CD4-positive, alpha-beta T cell treated with Interferon gamma for 1 hour (primary cell): ENCODE results near the gene CALHM3.

Experiments used
- DNase-seq: peaks from one replicate; pipeline ENCODE4 v3.0.0-alpha.2; 2020

Gene CALHM3

DNA sequence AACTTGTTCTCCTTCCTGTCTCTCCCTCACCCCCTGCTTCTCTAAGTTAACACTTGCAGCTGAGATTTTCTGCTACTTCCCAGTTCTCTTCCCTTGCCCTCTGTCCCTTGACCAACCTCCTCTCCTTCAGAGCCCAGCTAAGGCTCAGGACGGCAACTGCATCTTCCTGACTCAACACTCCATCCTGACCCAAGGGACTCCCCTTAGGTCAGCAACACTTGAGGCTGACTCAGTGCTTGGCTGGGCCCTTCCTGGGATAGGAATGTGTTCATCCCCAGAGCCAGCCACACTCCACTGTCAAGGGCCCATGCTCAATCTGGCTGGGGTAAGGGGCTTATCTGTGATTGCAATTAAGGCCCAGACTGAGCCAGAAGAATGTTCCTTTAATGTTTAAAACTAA is 30.3 kb downstream of the CALHM3 start:
- no peak for DNase-seq

DNA sequence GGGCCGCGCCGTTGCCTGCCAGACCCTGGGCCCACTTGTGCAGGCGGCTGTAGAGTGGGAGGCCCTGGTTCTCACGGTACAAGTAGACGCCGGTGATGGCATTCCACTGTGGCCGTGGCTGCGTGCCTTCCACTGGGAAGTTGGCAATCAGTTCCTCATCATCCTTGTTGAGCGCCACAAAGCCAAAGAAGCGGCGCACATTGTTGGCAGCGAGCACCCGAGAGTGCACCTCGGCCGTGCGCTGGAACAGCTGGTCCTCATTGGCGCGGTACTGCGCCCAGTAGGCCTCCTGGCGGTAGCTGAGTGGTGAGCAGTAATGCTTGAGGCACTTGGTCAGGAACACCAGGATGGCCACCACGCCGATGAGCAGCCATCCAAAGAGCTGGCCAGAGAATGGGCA is 31.9 kb downstream of the CALHM3 start:
- DNase-seq = no peak

DNA sequence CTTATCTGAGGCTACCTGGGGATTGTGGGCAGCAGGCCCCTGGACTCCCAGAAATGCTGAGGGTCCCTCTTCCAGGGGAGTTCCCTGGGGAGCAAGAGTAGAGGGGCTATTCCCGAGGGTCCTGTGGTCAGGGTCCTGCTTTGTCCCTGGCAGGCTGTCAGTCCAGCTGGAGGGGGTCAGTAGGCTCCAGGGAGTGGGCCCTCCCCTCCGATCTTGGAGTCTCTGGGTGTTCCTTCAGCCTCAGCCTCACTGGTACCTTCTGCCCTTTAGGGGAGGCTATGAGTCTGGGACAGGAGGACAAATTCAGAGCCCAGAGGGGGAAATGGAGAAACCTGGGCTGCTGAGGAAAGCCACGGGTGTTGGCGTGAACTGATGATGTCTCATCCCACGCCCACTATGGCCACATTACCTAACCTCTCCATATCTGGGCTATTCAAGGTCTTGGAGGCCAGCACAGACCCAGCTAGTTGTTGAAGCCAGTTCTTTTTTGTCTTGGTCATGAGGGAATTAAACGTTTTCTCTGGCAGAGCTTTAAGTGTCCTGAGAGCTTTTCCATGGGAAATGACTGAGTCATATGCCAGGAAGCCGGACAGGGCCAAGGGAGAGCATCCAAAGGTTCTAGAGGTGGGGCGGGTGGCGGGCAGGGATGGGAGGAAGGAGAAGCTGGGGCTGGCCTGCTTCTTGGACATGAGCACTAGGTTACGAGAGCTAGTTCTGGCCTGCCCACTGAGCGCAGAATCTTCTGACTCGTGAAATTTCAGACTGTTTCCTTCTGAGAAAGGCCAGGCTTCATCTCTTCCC is 33.1 kb downstream of the CALHM3 start:
- no peak for DNase-seq

DNA sequence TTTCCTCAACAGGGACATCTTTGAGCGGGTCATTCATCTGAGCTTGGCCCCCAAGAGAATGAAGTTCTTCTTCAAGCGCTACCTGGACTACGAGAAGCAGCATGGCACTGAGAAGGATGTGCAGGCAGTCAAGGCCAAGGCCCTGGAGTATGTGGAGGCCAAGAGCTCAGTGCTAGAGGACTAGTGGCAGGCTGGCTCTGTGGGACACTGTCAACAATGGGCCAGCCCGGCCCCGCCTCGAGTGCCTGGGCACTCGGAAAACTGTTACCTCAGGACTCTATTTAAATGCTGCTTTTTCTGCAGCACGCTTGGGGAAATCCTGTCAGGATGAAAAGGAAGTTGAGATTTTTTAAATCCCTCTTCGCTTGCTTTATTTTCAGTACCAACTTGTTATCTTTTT is 33.7 kb downstream of the CALHM3 start:
- no peak for DNase-seq

DNA sequence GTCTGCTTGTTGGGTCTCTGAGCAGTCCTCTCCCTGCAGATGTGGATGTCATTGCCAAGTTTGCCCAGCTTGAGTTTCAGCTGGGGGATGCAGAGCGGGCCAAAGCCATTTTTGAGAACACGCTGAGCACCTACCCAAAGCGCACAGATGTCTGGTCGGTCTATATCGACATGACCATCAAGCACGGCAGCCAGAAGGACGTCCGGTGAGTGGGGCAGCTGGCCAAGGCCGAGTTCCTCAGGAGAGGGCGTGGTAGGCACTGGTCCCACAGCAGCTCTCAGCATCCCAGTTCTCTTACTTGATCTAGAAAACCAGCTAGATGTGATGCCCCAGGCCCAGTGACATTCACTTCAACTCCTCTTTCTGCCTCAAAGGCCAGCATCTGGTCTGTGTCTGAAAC is 34.6 kb downstream of the CALHM3 start:
- no peak for DNase-seq

DNA sequence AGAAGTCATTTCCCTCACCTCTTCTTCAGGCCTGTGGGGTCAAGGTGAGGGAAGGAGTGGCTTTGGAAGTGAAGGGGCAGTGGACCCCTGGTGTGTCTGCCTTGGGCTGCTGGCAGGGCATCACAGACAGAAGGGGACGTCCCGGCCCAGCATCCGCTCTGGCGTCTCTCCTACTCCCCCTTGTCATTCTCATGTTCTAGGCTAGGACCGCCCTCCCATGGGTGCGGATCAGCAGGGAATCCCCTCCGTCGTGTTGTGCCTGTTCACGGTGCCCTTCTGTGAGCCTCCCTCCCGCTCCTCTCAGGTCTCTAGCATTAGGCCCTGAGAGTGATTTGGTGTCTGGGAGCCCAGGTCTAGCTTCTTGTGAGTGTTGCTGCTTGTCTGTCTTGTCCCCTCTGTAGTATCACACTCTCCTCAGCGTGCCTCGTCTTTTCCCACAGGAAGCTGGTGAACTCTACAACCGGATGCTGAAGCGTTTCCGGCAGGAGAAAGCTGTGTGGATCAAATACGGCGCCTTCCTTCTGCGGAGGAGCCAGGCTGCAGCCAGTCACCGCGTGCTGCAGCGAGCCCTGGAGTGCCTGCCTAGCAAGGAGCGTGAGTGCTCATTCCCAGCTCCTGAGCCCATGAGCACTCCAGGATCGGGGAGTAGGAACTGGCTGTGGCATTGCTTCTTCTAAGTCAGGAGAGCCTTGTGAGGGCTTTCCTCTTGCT is 35.4 kb downstream of the CALHM3 start:
- no peak for DNase-seq

DNA sequence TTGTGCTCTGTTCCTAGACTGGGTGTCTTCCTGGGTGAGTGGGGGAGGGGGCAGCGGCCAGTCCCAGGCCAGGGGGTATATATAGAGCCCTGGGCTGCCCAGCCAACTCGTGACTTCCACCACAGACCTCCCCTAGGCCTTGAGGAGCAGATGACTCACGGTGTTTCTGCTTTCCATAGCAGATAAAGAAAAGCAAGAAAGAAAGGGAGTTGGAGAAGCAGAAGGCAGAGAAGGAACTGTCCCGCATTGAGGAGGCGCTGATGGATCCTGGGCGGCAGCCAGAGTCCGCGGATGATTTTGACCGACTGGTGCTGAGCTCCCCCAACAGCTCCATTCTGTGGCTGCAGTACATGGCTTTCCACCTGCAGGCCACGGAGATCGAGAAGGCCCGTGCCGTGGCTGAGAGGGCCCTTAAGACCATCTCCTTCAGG is 37.0 kb downstream of the CALHM3 start:
- no peak for DNase-seq

DNA sequence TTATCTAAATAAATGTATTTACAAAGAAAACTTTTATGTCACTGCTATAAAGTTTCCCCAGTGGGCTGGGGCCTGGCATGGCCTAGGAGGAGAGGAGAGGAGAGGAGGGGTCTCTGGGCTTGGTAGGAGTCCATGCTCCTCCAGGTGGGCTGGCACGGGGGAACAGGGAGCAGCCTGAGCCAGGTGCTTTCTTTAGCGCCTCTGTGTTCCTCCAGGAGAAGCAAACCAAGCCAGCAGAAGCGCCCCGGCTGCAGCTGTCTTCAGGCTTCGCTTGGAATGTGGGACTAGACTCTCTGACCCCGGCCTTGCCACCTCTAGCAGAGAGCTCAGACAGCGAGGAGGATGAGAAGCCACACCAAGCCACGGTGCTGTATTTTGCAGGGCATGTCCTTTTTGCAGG is 37.4 kb downstream of the CALHM3 start:
- no peak for DNase-seq

DNA sequence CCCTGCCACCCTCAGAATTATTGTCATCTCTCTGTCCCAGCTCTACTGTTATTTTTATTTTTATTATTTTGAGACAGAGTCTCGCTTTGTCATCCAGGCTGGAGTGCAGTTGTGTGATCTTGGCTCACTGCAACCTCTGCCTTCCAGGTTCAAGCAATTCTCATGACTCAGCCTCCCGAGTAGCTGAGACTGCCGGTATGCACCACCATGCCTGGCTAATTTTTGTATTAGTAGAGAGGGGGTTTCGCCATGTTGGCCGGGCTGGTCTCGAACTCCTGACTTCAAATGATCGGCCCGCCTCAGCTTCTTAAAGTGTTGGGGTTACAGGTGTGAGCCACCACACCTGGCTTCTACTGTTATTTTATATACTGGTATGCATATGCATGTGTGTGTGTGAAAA is 37.8 kb downstream of the CALHM3 start:
- DNase-seq = no peak

DNA sequence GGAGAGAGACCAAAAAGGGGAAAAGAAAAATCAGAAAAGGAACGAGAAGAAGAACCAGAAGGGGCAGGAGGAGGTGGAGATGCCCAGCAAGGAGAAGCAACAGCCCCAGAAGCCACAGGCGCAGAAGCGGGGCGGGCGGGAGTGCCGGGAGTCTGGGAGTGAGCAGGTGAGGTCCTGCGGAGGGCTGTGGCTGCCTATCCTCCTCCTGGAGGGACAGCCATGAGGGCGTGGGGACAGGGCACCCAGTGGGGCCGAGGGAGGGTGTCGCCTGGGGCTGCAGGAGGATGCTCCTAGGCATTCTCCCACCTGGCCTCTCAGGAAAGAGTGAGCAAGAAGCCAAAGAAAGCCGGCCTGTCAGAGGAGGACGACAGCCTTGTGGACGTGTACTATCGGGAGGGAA is 38.6 kb downstream of the CALHM3 start:
- no peak for DNase-seq

DNA sequence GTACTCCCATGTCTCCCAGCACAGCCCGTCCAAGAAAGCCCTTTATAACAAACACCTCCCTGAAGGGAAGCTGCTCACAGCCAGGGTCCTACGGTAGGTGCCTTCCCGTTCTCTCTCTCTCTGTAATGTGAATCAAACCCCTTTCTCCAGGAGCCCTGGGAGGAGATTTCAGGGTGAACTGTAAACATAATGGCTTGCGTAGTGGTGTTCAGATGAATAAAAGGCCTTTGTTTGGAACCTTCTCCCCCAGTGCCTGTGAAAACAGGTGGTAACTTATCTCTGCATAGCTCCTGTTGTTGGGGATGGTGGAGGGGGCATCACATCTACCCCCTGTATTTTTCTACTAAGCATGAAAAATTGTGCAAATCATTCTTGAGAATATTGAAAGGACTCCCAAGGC is 39.3 kb downstream of the CALHM3 start:
- DNase-seq = no peak

DNA sequence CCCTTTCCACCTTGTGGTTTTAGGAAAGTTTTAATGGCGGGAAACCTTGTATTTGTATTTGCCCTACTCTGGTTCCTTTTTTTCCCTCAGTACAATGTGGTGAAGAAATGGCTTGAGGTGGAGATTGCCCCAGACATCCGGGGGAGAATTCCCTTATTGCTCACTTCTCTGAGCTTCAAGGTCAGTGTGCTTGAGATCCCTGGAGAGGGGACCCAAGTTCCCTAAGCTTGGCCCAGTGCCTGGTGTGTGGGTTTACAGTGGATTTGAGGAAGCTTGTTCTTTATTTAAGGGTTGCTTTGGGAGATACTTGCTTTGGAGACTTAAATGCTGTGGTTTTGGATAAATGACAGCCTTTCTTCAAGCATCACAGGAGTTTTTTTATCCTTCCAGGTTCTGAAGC is 45.2 kb downstream of the CALHM3 start:
- DNase-seq = no peak

DNA sequence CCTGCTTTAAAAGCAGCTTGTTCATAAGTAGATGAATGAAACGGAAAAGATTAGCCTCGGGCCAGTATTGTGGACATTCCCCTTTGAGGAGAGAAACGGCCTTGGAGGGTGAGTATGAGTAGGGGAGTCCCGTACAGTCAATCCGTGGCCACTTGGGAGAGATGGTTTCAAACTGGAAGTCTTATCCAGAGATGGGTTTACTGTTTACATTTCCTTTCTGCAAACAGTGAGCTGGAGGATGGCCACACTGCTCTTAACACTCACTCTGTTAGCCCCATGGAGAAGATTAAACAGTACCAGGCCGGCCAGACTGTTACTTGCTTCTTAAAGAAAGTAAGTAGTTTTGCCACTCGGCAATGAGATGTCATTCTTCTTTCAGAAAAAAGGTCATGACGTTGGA is 47.1 kb downstream of the CALHM3 start:
- no peak for DNase-seq

DNA sequence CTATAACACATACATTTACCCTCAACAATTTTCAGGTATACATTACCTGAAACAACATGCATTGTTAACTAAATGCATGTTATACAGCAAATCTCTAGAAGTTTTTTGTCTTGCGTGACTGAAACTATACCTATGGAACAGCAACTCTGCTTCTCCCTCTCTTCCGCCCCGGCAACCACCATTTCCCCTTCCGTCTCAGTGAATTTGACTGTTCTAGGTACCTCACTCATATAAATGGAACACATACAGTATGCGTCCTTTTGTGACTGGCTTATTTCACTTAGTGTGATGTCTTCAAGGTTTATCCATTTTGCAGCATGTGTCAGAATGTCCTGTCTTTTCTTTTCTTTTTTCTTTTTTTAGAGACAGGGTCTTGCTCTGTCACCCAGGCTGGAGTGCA is 49.4 kb downstream of the CALHM3 start:
- DNase-seq = no peak

DNA sequence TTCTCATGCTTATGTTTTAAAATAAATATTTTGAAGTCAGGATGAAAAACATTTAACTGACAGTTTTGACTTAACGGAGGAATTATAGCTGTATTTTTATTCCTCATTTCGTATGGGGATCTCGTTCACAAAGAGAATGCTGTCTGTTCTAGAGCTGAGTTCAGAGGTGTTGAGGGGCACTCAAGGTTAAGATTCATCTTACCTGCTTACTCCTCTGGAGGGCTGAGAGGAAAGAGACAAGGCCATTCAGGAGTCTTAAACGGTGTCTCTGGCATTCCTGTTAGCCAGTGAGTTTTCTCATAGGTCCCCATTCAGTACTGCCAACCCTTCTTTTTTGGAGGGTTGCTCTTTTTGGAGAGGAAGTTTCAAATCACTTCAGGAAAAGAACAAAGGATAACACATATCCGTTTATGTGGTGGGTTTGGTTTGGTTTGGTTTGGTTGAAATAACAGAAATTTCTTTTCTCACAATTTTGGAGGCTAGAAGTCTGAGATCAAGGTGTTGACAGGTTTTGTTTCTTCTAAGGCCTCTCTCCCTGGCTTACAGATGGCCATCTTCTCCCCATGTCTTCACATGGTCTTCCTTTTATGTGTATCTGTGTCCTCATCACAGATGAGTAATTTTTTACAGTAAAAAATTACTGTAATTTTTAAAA is 49.9 kb downstream of the CALHM3 start:
- no peak for DNase-seq

DNA sequence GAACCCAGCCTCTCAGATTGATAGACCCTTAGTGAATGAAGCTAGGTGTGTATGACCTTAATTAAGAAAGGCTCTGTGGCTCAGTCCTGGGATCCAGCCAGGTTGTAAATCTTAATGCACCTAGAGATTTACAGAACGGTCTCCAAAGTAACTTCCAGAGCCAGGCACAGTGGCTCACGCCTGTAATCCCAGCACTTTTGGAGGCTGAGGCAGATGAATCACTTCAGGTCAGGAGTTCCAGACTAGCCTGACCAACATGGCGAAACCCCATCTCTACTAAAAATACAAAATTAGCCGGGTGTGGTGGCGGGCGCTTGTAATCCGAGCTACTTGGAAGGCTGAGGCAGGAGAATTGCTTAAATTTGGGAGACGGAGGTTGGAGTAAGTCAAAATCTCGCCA is 51.2 kb downstream of the CALHM3 start:
- DNase-seq = no peak

DNA sequence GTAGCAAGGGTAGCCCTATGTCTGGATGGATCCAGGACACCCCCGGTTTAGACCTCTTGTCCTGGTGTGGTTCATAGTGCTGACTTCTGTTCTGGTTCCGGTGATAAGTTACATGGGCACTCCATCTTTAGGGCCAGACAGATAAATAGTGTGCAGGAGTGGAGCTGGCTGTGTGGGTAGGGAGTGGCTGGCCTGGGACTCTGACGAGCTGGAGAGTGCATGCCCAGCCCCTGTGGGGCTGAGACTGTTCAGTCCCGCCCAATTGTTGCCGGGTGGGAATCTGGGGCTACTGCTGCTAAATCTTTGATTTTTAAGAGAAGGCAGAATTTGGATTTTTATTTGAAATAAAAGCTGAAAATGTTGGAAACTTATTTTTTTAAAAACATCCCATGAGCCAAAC is 55.3 kb downstream of the CALHM3 start:
- no peak for DNase-seq
